Measurements from ENCODE around the gene ATP5ME. TPM values are rescaled to one million over a fixed set of nuclear protein-coding genes. Genes with fewer than 3 reads are reported as not detected.

Gene ATP5ME
- total and polyA plus RNA-seq, 4 donors = 31.4 to 621 (median 169) TPM

GRCh38 chr4:622996-623913 lies 50.8 kb downstream of the ATP5ME start:
- 80% methylated on average over 24 of the region's 24 CpGs for WGBS
- Histone ChIP-seq H3K4me1 (ENCODE audit: control insufficient read depth in 4 of 4, insufficient read depth in 4 of 4, low read length in 3 of 4) (no peaks in the 10 kb centered on the region), H3K36me3 (ENCODE audit: control insufficient read depth in 4 of 4, insufficient read depth in 3 of 4, low read depth in 1 of 4, low read length in 3 of 4) (no peaks in the 10 kb centered on the region), H3K9ac (ENCODE audit: low read depth in 1 of 2, low read length in 2 of 2) (no peak overlapping the region), H3K27me3 (ENCODE audit: control insufficient read depth in 4 of 4, insufficient read depth in 4 of 4, low read length in 3 of 4) (no peaks in the 10 kb centered on the region), H3K4me3 (ENCODE audit: low read depth in 1 of 3, low read length in 3 of 3) (no peak overlapping the region), H3K27ac (ENCODE audit: low read depth in 1 of 2, low read length in 2 of 2) (no peak overlapping the region), H3K9me3 (ENCODE audit: control insufficient read depth in 4 of 4, low read length in 3 of 4) (no peaks in the 10 kb centered on the region)
- TF ChIP-seq JUND (IDR thresholded peaks at IDR 0.05) = no peak
- no peak for TF ChIP-seq ATF3 (IDR thresholded peaks at IDR 0.05)
- no peak for TF ChIP-seq GABPA (IDR thresholded peaks at IDR 0.05 in 1 of 2, conservative IDR thresholded peaks at IDR 0.05 in 1 of 2)
- no peak for TF ChIP-seq HNF4A (conservative IDR thresholded peaks at IDR 0.05)
- no peak for TF ChIP-seq SP1 (IDR thresholded peaks at IDR 0.05)
- no peak for TF ChIP-seq HNF4G (IDR thresholded peaks at IDR 0.05)
- no peak for TF ChIP-seq TAF1 (conservative IDR thresholded peaks at IDR 0.05)
- TF ChIP-seq, protein P1, sequence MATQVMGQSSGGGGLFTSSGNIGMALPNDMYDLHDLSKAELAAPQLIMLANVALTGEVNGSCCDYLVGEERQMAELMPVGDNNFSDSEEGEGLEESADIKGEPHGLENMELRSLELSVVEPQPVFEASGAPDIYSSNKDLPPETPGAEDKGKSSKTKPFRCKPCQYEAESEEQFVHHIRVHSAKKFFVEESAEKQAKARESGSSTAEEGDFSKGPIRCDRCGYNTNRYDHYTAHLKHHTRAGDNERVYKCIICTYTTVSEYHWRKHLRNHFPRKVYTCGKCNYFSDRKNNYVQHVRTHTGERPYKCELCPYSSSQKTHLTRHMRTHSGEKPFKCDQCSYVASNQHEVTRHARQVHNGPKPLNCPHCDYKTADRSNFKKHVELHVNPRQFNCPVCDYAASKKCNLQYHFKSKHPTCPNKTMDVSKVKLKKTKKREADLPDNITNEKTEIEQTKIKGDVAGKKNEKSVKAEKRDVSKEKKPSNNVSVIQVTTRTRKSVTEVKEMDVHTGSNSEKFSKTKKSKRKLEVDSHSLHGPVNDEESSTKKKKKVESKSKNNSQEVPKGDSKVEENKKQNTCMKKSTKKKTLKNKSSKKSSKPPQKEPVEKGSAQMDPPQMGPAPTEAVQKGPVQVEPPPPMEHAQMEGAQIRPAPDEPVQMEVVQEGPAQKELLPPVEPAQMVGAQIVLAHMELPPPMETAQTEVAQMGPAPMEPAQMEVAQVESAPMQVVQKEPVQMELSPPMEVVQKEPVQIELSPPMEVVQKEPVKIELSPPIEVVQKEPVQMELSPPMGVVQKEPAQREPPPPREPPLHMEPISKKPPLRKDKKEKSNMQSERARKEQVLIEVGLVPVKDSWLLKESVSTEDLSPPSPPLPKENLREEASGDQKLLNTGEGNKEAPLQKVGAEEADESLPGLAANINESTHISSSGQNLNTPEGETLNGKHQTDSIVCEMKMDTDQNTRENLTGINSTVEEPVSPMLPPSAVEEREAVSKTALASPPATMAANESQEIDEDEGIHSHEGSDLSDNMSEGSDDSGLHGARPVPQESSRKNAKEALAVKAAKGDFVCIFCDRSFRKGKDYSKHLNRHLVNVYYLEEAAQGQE (IDR thresholded peaks at IDR 0.05) = no peak
- no peak for TF ChIP-seq FOXA1 (IDR thresholded peaks at IDR 0.05)
- no peak for TF ChIP-seq ZBTB33 (IDR thresholded peaks at IDR 0.05)
- TF ChIP-seq FOXA2 (IDR thresholded peaks at IDR 0.05) = no peak
- no peak for TF ChIP-seq YY1 (IDR thresholded peaks at IDR 0.05)
- TF ChIP-seq NR2F2 (IDR thresholded peaks at IDR 0.05) = no peak
- TF ChIP-seq RXRA (IDR thresholded peaks at IDR 0.05) = no peak
- no peak for TF ChIP-seq CTCF (IDR thresholded peaks at IDR 0.05; ENCODE audit: low read depth, low read length, missing input control)
- TF ChIP-seq RAD21 (IDR thresholded peaks at IDR 0.05) = no peak
- no peak for TF ChIP-seq MAX (IDR thresholded peaks at IDR 0.05)
- no peak for TF ChIP-seq EGR1 (IDR thresholded peaks at IDR 0.05; ENCODE audit: low read depth in 2 of 2)
- DNase-seq (ENCODE audit: low spot score) = no peak

Other genes with a start within 250 kb of the ATP5ME start
- gene ZNF721, start 175.1 kb downstream of the ATP5ME start, total RNA-seq = 10 to 100 TPM; 13.0 to 13.8 TPM
- gene ZNF721, start 175.1 kb downstream of the ATP5ME start, polyA plus RNA-seq = 1 to 10 TPM; 5.4 to 8.4 TPM
- gene PIGG, start 175.1 kb downstream of the ATP5ME start, total RNA-seq = 10 to 100 TPM; 21.0 to 36.2 TPM
- 10 to 100 TPM; 14.3 to 20.2 TPM for gene PIGG, start 175.1 kb downstream of the ATP5ME start, polyA plus RNA-seq
- not detected for gene TMEM271, start 98.0 kb downstream of the ATP5ME start, total RNA-seq
- not detected for gene TMEM271, start 98.0 kb downstream of the ATP5ME start, polyA plus RNA-seq
- 1 to 10 TPM in 1 of 2 donors, under 1 TPM in 1; 0.59 to 7.3 TPM for gene PDE6B, start 48.7 kb downstream of the ATP5ME start, total RNA-seq
- under 1 TPM; 0.28 to 0.40 TPM for gene PDE6B, start 48.7 kb downstream of the ATP5ME start, polyA plus RNA-seq
- gene MYL5, start 266 bp upstream of the ATP5ME start, total RNA-seq = 1 to 10 TPM; 2.4 to 4.6 TPM
- gene MYL5, start 266 bp upstream of the ATP5ME start, polyA plus RNA-seq = 1 to 10 TPM; 4.8 to 5.0 TPM
- gene SLC49A3, start 14.9 kb upstream of the ATP5ME start, total RNA-seq = 1 to 10 TPM; 1.6 to 2.5 TPM
- 1 to 10 TPM in 1 of 2 donors, under 1 TPM in 1; 0.40 to 3.6 TPM for gene SLC49A3, start 14.9 kb upstream of the ATP5ME start, polyA plus RNA-seq
- gene PCGF3, start 31.6 kb upstream of the ATP5ME start, total RNA-seq = 10 to 100 TPM; 17.2 to 23.3 TPM
- 10 to 100 TPM; 11.0 to 11.4 TPM for gene PCGF3, start 31.6 kb upstream of the ATP5ME start, polyA plus RNA-seq
- gene CPLX1, start 151.9 kb upstream of the ATP5ME start, total RNA-seq = under 1 TPM; 0.14 to 0.84 TPM
- gene CPLX1, start 151.9 kb upstream of the ATP5ME start, polyA plus RNA-seq = 1 to 10 TPM in 1 of 2 donors, under 1 TPM in 1; 0.76 to 2.8 TPM

Measured in liver (tissue), 9 donors.